ENCODE measurements around the gene KRTAP5-9. TPM values are rescaled to one million over a fixed set of nuclear protein-coding genes. Genes with fewer than 3 reads are reported as not detected.

KRTAP5-9 gene
- total and polyA plus RNA-seq, 2 experiments from 2014 or later, result 0.24 TPM; not detected in 1

GRCh38 chr11:71562120-71562519, 13.9 kb downstream of the KRTAP5-9 start:
- H3K27ac Mint-ChIP-seq, result no peak overlapping the region
- peaks cover 9% of the 10 kb centered on the region for H3K36me3 Mint-ChIP-seq (ENCODE audit: low read depth)
- H3K4me1 Mint-ChIP-seq, result peaks cover 22% of the 10 kb centered on the region
- Histone ChIP-seq H3K4me3 (no peak overlapping the region), H3K36me3 (ENCODE audit: insufficient read depth) (peaks cover 3% of the 10 kb centered on the region; the same call in 1 of the 2 replicates), H2AFZ (no peak overlapping the region), H3K27me3 (ENCODE audit: insufficient read depth) (no peaks in the 10 kb centered on the region), H3F3A (replicated peaks; ENCODE audit: low read depth) (no peaks in the 10 kb centered on the region), H3K79me2 (replicated peaks; ENCODE audit: insufficient read depth) (no peaks in the 10 kb centered on the region), H3K4me1 (ENCODE audit: insufficient read depth) (peaks cover 8% of the 10 kb centered on the region; the same call in 1 of the 2 replicates), H3K27ac (ENCODE audit: low read depth) (no peak overlapping the region), H3K9me2 (ENCODE audit: insufficient read depth) (no peaks in the 10 kb centered on the region), H3K4me2 (no peak overlapping the region), H4K20me1 (replicated peaks; ENCODE audit: insufficient read depth) (no peaks in the 10 kb centered on the region)
- DNase-seq (ENCODE audit: low spot score) (no peak), ATAC-seq (no peak)
- TF ChIP-seq JUNB (IDR thresholded peaks at IDR 0.05; ENCODE audit: unreplicated experiment) (no peak), EZH2 (IDR thresholded peaks at IDR 0.05; ENCODE audit: low read depth, unreplicated experiment) (no peak), ETS1 (IDR thresholded peaks at IDR 0.05) (no peak), ZNF331 (CRISPR knock-in tag; IDR thresholded peaks at IDR 0.05; ENCODE audit: low read depth) (no peak), EZH2phosphoT487 (IDR thresholded peaks at IDR 0.05; ENCODE audit: unreplicated experiment) (no peak), ZNF462 (CRISPR knock-in tag; IDR thresholded peaks at IDR 0.05) (no peak)
- peaks cover 8% of the 10 kb centered on the region for H3K27me3 Mint-ChIP-seq (ENCODE audit: insufficient read depth, low read depth, poor library complexity)
- peaks cover 37% of the 10 kb centered on the region for H3K9me3 Mint-ChIP-seq
- H3K4me3 Mint-ChIP-seq, result no peak overlapping the region
